Measurements from ENCODE around the gene CACNG1.

Gene CACNG1

GRCh38 chr17:67044016-67044772 lies at the start of gene CACNG1:
Gene CACNG1, plus strand, starts transcription at chr17:67044554. Its CDS starts 107 bp downstream, at chr17:67044661.
- no peaks in the 10 kb centered on the region for H3K27me3 ChIP-seq (ENCODE audit: insufficient read depth, poor library complexity, severe bottlenecking)
- TF ChIP-seq CTCF (IDR thresholded peaks at IDR 0.05; ENCODE audit: poor library complexity, severe bottlenecking), result no peak
- peaks cover 8% of the 10 kb centered on the region for H3K9me3 ChIP-seq (ENCODE audit: severe bottlenecking)
- H3K4me3 ChIP-seq (ENCODE audit: severe bottlenecking), result no peak within 1 kb of the TSS
- H3K4me1 ChIP-seq (ENCODE audit: insufficient read depth, poor library complexity, severe bottlenecking), result no peaks in the 10 kb centered on the region
- no peak within 1 kb of the TSS for H3K27ac ChIP-seq (ENCODE audit: poor library complexity, severe bottlenecking)
- DNase-seq (ENCODE audit: low spot score), result no peak
- H3K36me3 ChIP-seq (ENCODE audit: low read depth), result 0 out of 2 replicates have a peak, but pooled peaks cover 4% of the 10 kb centered on the region
- no peak for ATAC-seq (ENCODE audit: low read depth)

GRCh38 chr17:66994930-66995535 lies 49.3 kb upstream of the CACNG1 start:
- Histone ChIP-seq H3K27me3 (ENCODE audit: insufficient read depth, poor library complexity, severe bottlenecking) (no peaks in the 10 kb centered on the region), H3K27ac (ENCODE audit: poor library complexity, severe bottlenecking) (no peak overlapping the region), H3K4me3 (ENCODE audit: severe bottlenecking) (no peak overlapping the region), H3K4me1 (ENCODE audit: insufficient read depth, poor library complexity, severe bottlenecking) (no peaks in the 10 kb centered on the region), H3K9me3 (ENCODE audit: severe bottlenecking) (no peaks in the 10 kb centered on the region), H3K36me3 (ENCODE audit: low read depth) (no peaks in the 10 kb centered on the region)
- ATAC-seq (ENCODE audit: low read depth) (no peak), DNase-seq (ENCODE audit: low spot score) (no peak)
- TF ChIP-seq CTCF (IDR thresholded peaks at IDR 0.05; ENCODE audit: poor library complexity, severe bottlenecking), result no peak

- Histone ChIP-seq H3K36me3 (ENCODE audit: low read depth) (no peaks in the 10 kb centered on the region), H3K27me3 (ENCODE audit: insufficient read depth, poor library complexity, severe bottlenecking) (no peaks in the 10 kb centered on the region), H3K4me1 (ENCODE audit: insufficient read depth, poor library complexity, severe bottlenecking) (no peaks in the 10 kb centered on the region), H3K4me3 (ENCODE audit: severe bottlenecking) (no peak overlapping the region), H3K27ac (ENCODE audit: poor library complexity, severe bottlenecking) (no peak overlapping the region), H3K9me3 (ENCODE audit: severe bottlenecking) (no peaks in the 10 kb centered on the region)
- DNase-seq (ENCODE audit: low spot score), result no peak
- no peak for ATAC-seq (ENCODE audit: low read depth)
- TF ChIP-seq CTCF (IDR thresholded peaks at IDR 0.05; ENCODE audit: poor library complexity, severe bottlenecking), result no peak
These were observed 48.4 kb upstream of the CACNG1 start for GRCh38 chr17:66995944-66996343.

GRCh38 chr17:66996926-66997325 lies 47.4 kb upstream of the CACNG1 start:
- no peaks in the 10 kb centered on the region for H3K9me3 ChIP-seq (ENCODE audit: severe bottlenecking)
- ATAC-seq (ENCODE audit: low read depth) (no peak), DNase-seq (ENCODE audit: low spot score) (no peak)
- no peak for TF ChIP-seq CTCF (IDR thresholded peaks at IDR 0.05; ENCODE audit: poor library complexity, severe bottlenecking)
- no peaks in the 10 kb centered on the region for H3K27me3 ChIP-seq (ENCODE audit: insufficient read depth, poor library complexity, severe bottlenecking)
- H3K36me3 ChIP-seq (ENCODE audit: low read depth), result no peaks in the 10 kb centered on the region
- no peak overlapping the region for H3K27ac ChIP-seq (ENCODE audit: poor library complexity, severe bottlenecking)
- H3K4me3 ChIP-seq (ENCODE audit: severe bottlenecking), result no peak overlapping the region
- no peaks in the 10 kb centered on the region for H3K4me1 ChIP-seq (ENCODE audit: insufficient read depth, poor library complexity, severe bottlenecking)

GRCh38 chr17:67003231-67003630 lies 41.1 kb upstream of the CACNG1 start:
- Histone ChIP-seq H3K27me3 (ENCODE audit: insufficient read depth, poor library complexity, severe bottlenecking) (no peaks in the 10 kb centered on the region), H3K27ac (ENCODE audit: poor library complexity, severe bottlenecking) (no peak overlapping the region), H3K4me3 (ENCODE audit: severe bottlenecking) (no peak overlapping the region), H3K9me3 (ENCODE audit: severe bottlenecking) (peaks cover 2% of the 10 kb centered on the region), H3K4me1 (ENCODE audit: insufficient read depth, poor library complexity, severe bottlenecking) (no peaks in the 10 kb centered on the region), H3K36me3 (ENCODE audit: low read depth) (no peaks in the 10 kb centered on the region)
- no peak for TF ChIP-seq CTCF (IDR thresholded peaks at IDR 0.05; ENCODE audit: poor library complexity, severe bottlenecking)
- DNase-seq (ENCODE audit: low spot score) (no peak), ATAC-seq (ENCODE audit: low read depth) (no peak)
